Panc1 (cell line): Measurements from ENCODE around the gene PPP4C. TPM values are rescaled to one million over a fixed set of nuclear protein-coding genes. Genes with fewer than 3 reads are reported as not detected.
"Not testable (repeated sequence)": the region's sequence is repeated elsewhere in the genome, so short reads cannot be mapped to it uniquely, and the experiment has no call there.

ENCODE experiments used
- ATAC-seq: fragments of 200-7000 bp; cut with Tn5 transposase; 2 replicates; pipeline ENCODE4 v1.9.1; 2020; ENCODE audit warnings: mild to moderate bottlenecking, moderate library complexity
- BruUV-seq: library from RNA; stranded (reverse); fragments of 400-500 nt; replicated peaks from 2 replicates; lab custom pipeline; 2021; lab: Mats Ljungman, UMichigan
- CTCF ChIA-PET: fragments of 300-600 bp; sonication (Branson Sonifier 250); formaldehyde crosslinking; loops from one replicate; lab custom pipeline; 2022; ENCODE audit warnings: antibody characterized with exemption; lab: Charles Lee
- POLR2A ChIA-PET: fragments of 300-600 bp; sonication (Branson Sonifier 250); formaldehyde crosslinking; loops from one replicate; lab custom pipeline; 2022; ENCODE audit warnings: antibody characterized with exemption; lab: Charles Lee
- DNase-seq: peaks from one replicate; pipeline ENCODE4 v3.0.0-alpha.2; 2010; ENCODE audit warnings: low read depth, low spot score
- H3K27ac ChIP-seq: 2 replicates; pipeline ENCODE4 v1.5.1; 2011; ENCODE audit warnings: mild to moderate bottlenecking, low read length, inconsistent platforms
- H3K27me3 ChIP-seq: fragments of 200-500 bp; sonication (Bioruptor generic); 2 replicates; pipeline ENCODE4 v1.6.0; 2014; ENCODE audit warnings: low read length, inconsistent platforms; ENCODE audit not compliant: control insufficient read depth, insufficient read depth
- H3K36me3 ChIP-seq: fragments of 200-500 bp; sonication (Bioruptor generic); 2 replicates; pipeline ENCODE4 v1.5.1; 2014; ENCODE audit warnings: inconsistent platforms, mild to moderate bottlenecking, low read length, moderate library complexity; ENCODE audit not compliant: control insufficient read depth, insufficient read depth
- H3K4me1 ChIP-seq: 2 replicates; pipeline ENCODE4 v1.5.1; 2011; ENCODE audit warnings: inconsistent platforms, mild to moderate bottlenecking, low read length, moderate library complexity; ENCODE audit not compliant: control insufficient read depth, insufficient read depth
- H3K4me3 ChIP-seq, 2 experiments: 2 replicates each; pipeline ENCODE4 v1.5.1; 2011 to 2012; ENCODE audit warnings: low read depth in 2 of 2, low read length in 2 of 2, mild to moderate bottlenecking in 2 of 2, inconsistent platforms in 1 of 2, moderate library complexity in 1 of 2
- H3K9me3 ChIP-seq: fragments of 200-500 bp; sonication (Bioruptor generic); 2 replicates; pipeline ENCODE4 v1.5.1; 2014; ENCODE audit warnings: low read depth, mild to moderate bottlenecking, inconsistent platforms, low read length, moderate library complexity; ENCODE audit not compliant: control insufficient read depth, insufficient read depth
- CTCF ChIP-seq: fragments of 450-650 bp; IDR thresholded peaks from 2 replicates; pipeline ENCODE4 v1.5.1; 2017; ENCODE audit warnings: mild to moderate bottlenecking
- POLR2AphosphoS5 ChIP-seq: IDR thresholded peaks from 2 replicates; pipeline ENCODE4 v1.6.1; 2012; ENCODE audit warnings: mild to moderate bottlenecking, low read depth, low read length, moderate library complexity
- SIN3A ChIP-seq: IDR thresholded peaks from 2 replicates; pipeline ENCODE4 v1.6.1; 2012; ENCODE audit warnings: low read depth, mild to moderate bottlenecking, low read length, moderate library complexity, borderline replicate concordance; ENCODE audit not compliant: insufficient read depth
- TCF7L2 ChIP-seq: IDR thresholded peaks from 2 replicates; pipeline ENCODE4 v1.6.1; 2011; ENCODE audit warnings: mild to moderate bottlenecking, low read depth, low read length, inconsistent platforms
- in situ Hi-C: cut with HindIII; loops from 2 replicates; pipeline ENCODE4 v1.10.0; 2016; ENCODE audit warnings: low sequenced_read_pairs, low pct_unique_long_range_greater_than_20kb
- intact Hi-C: fragments of 100-400 bp; cut with micrococcal nuclease; formaldehyde crosslinking; loops from one replicate; pipeline ENCODE4 v1.10.0; 2022; ENCODE audit not compliant: unreplicated experiment
- total RNA-seq: library from RNA; stranded (reverse); gene quantifications from one replicate; pipeline ENCODE4 v1.2.1, GENCODE V29; 2021; ENCODE audit not compliant: unreplicated experiment
- TF ChIP-seq, protein P1 (sequence below), 2 experiments: IDR thresholded peaks; 2 replicates each; pipeline ENCODE4 v1.6.1; 2011 to 2012; ENCODE audit warnings: low read depth in 2 of 2, control low read depth in 1 of 2, low read length in 1 of 2, mild to moderate bottlenecking in 1 of 2, moderate library complexity in 1 of 2; ENCODE audit not compliant: insufficient read depth in 1 of 2

PPP4C gene
- total RNA-seq, 1 experiment from 2014 or later, result 186 TPM

GRCh38 chr16:30114833-30115232 lies 39.0 kb downstream of the PPP4C start:
- H3K9me3 ChIP-seq, DNase-seq, intact Hi-C loops, H3K27me3 ChIP-seq, H3K27ac ChIP-seq, H3K4me3 ChIP-seq, ATAC-seq, in situ Hi-C loops, BruUV-seq, POLR2A ChIA-PET, H3K36me3 ChIP-seq, H3K4me1 ChIP-seq: not testable (repeated sequence)
- CTCF ChIA-PET, result interaction anchor here (0.6 kb wide), 1 partner anchor 63 kb away, joined by 3 read pairs; no protein-coding TSS in a partner anchor

DNA sequence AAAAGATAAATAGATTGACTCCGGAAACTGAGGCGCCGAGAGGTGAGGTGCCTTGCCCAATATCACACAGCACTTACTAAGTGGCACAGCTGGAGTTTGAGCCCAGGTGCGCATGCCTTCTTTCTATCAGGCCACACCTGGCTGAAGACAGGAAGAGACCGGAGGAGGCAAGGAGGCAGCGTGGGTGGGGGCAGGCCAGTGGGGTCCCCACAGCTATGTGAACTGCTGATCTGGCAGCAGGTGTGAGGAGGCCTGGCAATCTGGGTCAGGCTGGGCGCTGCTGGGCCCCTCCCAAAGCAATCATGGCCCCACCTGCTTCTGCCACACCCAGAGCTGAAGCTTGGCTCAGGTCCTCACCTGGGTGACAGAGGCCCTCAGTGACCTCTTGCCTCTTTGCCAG lies 39.4 kb downstream of the PPP4C start:
- no peak overlapping the region for H3K27ac ChIP-seq
- TF ChIP-seq CTCF, result no peak
- no peak for TF ChIP-seq SIN3A
- no peak for TF ChIP-seq POLR2AphosphoS5
- TF ChIP-seq, protein P1, sequence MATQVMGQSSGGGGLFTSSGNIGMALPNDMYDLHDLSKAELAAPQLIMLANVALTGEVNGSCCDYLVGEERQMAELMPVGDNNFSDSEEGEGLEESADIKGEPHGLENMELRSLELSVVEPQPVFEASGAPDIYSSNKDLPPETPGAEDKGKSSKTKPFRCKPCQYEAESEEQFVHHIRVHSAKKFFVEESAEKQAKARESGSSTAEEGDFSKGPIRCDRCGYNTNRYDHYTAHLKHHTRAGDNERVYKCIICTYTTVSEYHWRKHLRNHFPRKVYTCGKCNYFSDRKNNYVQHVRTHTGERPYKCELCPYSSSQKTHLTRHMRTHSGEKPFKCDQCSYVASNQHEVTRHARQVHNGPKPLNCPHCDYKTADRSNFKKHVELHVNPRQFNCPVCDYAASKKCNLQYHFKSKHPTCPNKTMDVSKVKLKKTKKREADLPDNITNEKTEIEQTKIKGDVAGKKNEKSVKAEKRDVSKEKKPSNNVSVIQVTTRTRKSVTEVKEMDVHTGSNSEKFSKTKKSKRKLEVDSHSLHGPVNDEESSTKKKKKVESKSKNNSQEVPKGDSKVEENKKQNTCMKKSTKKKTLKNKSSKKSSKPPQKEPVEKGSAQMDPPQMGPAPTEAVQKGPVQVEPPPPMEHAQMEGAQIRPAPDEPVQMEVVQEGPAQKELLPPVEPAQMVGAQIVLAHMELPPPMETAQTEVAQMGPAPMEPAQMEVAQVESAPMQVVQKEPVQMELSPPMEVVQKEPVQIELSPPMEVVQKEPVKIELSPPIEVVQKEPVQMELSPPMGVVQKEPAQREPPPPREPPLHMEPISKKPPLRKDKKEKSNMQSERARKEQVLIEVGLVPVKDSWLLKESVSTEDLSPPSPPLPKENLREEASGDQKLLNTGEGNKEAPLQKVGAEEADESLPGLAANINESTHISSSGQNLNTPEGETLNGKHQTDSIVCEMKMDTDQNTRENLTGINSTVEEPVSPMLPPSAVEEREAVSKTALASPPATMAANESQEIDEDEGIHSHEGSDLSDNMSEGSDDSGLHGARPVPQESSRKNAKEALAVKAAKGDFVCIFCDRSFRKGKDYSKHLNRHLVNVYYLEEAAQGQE (IDR thresholded peaks at IDR 0.05; ENCODE audit: insufficient read depth in 1 of 2, low read depth in 2 of 2, low read length in 1 of 2), result no peak
- TF ChIP-seq TCF7L2, result no peak
- no peaks in the 10 kb centered on the region for H3K36me3 ChIP-seq
- ChIA-PET CTCF (no interaction called here), POLR2A (no interaction called here)
- in situ Hi-C loops, result no loop called here
- no peak for ATAC-seq
- no peak overlapping the region for H3K4me3 ChIP-seq
- no peaks in the 10 kb centered on the region for H3K4me1 ChIP-seq
- DNase-seq, result no peak
- no peaks in the 10 kb centered on the region for H3K9me3 ChIP-seq
- H3K27me3 ChIP-seq, result no peaks in the 10 kb centered on the region
- intact Hi-C loops, result no loop called here
- no TSS peak for BruUV-seq

- ATAC-seq (no peak), DNase-seq (no peak)
- Histone ChIP-seq H3K27ac (no peak overlapping the region), H3K27me3 (no peaks in the 10 kb centered on the region), H3K36me3 (no peaks in the 10 kb centered on the region), H3K4me1 (no peaks in the 10 kb centered on the region; the same call in 1 of the 2 replicates), H3K9me3 (no peaks in the 10 kb centered on the region), H3K4me3 (no peak overlapping the region)
- in situ Hi-C loops (no loop called here), intact Hi-C loops (no loop called here)
- ChIA-PET CTCF (interaction anchor here (0.5 to 0.6 kb wide), 4 partner anchors 43 to 274 kb away, joined by 3 to 4 read pairs (median 4); no protein-coding TSS in a partner anchor), POLR2A (no interaction called here)
- BruUV-seq, result no TSS peak
- TF ChIP-seq, protein P1 (IDR thresholded peaks at IDR 0.05; ENCODE audit: insufficient read depth in 1 of 2, low read depth in 2 of 2, low read length in 1 of 2), result no peak
- no peak for TF ChIP-seq TCF7L2
- TF ChIP-seq SIN3A, result no peak
- no peak for TF ChIP-seq POLR2AphosphoS5
- TF ChIP-seq CTCF, result no peak
Measured at GRCh38 chr16:30116291-30117207, 40.8 kb downstream of the PPP4C start.
